Fibroblast of the conjunctiva (primary cell): ENCODE results near the gene TSPAN14.
"Not testable (repeated sequence)": the region's sequence is repeated elsewhere in the genome, so short reads cannot be mapped to it uniquely, and the experiment has no call there.

Experiments used
- DNase-seq: peaks from one replicate; pipeline ENCODE4 v3.0.0-alpha.2; 2010; ENCODE audit warnings: low read depth

TSPAN14 gene

GRCh38 chr10:80524190-80524909 lies 70.2 kb downstream of the TSPAN14 start:
- no peak for DNase-seq

GRCh38 chr10:80526218-80526617 lies 72.1 kb downstream of the TSPAN14 start:
- no peak for DNase-seq

- no peak for DNase-seq
Observed at GRCh38 chr10:80526742-80527141, 72.6 kb downstream of the TSPAN14 start.

- DNase-seq: no peak
Observed at GRCh38 chr10:80528185-80528700, 74.1 kb downstream of the TSPAN14 start.

GRCh38 chr10:80528901-80529300 lies 74.8 kb downstream of the TSPAN14 start:
- no peak for DNase-seq

- DNase-seq: no peak
Observed at GRCh38 chr10:80529604-80530003, 75.5 kb downstream of the TSPAN14 start.

- DNase-seq: no peak
Observed at GRCh38 chr10:80530251-80530650, 76.1 kb downstream of the TSPAN14 start.

- no peak for DNase-seq
Observed at GRCh38 chr10:80530816-80531215, 76.7 kb downstream of the TSPAN14 start.

- DNase-seq: no peak
Observed at GRCh38 chr10:80532571-80532970, 78.5 kb downstream of the TSPAN14 start.

GRCh38 chr10:80534059-80534458 lies 79.9 kb downstream of the TSPAN14 start:
- DNase-seq: not testable (repeated sequence)

- not testable (repeated sequence) for DNase-seq
Observed at GRCh38 chr10:80534646-80535045, 80.5 kb downstream of the TSPAN14 start.

GRCh38 chr10:80535671-80536360 lies 81.7 kb downstream of the TSPAN14 start:
- DNase-seq: peak; percentile 24

- DNase-seq: no peak
Observed at GRCh38 chr10:80536361-80536835, 82.3 kb downstream of the TSPAN14 start.

GRCh38 chr10:80537086-80537735 lies 83.1 kb downstream of the TSPAN14 start:
- no peak for DNase-seq

GRCh38 chr10:80537736-80538480 lies 83.8 kb downstream of the TSPAN14 start, which contains the start of gene SH2D4B:
Gene SH2D4B (plus strand): TSS chr10:80537902. CDS start chr10:80538332, 430 bp downstream.
- no peak for DNase-seq

GRCh38 chr10:80538481-80539185 lies 84.5 kb downstream of the TSPAN14 start:
- DNase-seq: no peak

- DNase-seq: no peak
Observed at GRCh38 chr10:80539421-80540031, 85.4 kb downstream of the TSPAN14 start.

GRCh38 chr10:80540136-80540535 lies 86.0 kb downstream of the TSPAN14 start:
- no peak for DNase-seq

- DNase-seq: no peak
Observed at GRCh38 chr10:80540618-80540980, 86.5 kb downstream of the TSPAN14 start.

- no peak for DNase-seq
Observed at GRCh38 chr10:80540981-80541750, 87.1 kb downstream of the TSPAN14 start.
